Caco-2 (cell line): ENCODE data around the gene CNTN2. TPM values are rescaled to one million over a fixed set of nuclear protein-coding genes. Genes with fewer than 3 reads are reported as not detected.

ENCODE experiments used
- BruUV-seq: library from RNA; stranded (reverse); fragments of 400-500 nt; replicated peaks from 2 replicates; lab custom pipeline; 2021; lab: Mats Ljungman, UMichigan
- CTCF ChIA-PET: fragments of 300-600 bp; sonication (Branson Sonifier 250); formaldehyde crosslinking; loops from one replicate; lab custom pipeline; 2022; ENCODE audit warnings: antibody characterized with exemption; lab: Charles Lee
- POLR2A ChIA-PET: fragments of 300-600 bp; sonication (Branson Sonifier 250); formaldehyde crosslinking; loops from one replicate; lab custom pipeline; 2022; ENCODE audit warnings: antibody characterized with exemption; lab: Charles Lee
- DNase-seq, 2 experiments: peaks; one replicate each; pipeline versions ENCODE4 v3.0.0 to v3.0.0-alpha.2; 2020 to 2022
- H3K27me3 ChIP-seq: replicated peaks from 2 replicates; pipeline ENCODE4 v1.6.0; 2011; ENCODE audit warnings: low read length; ENCODE audit not compliant: control insufficient read depth, insufficient read depth
- H3K36me3 ChIP-seq: 2 replicates; pipeline ENCODE4 v1.5.1; 2011; ENCODE audit warnings: low read length; ENCODE audit not compliant: control insufficient read depth, insufficient read depth
- H3K4me1 ChIP-seq: fragments of 250-450 bp; sonication (Bioruptor Pico); 2 replicates; pipeline ENCODE4 v1.5.1; 2020; ENCODE audit warnings: mild to moderate bottlenecking
- H3K4me3 ChIP-seq: 2 replicates; pipeline ENCODE4 v1.5.1; 2011; ENCODE audit warnings: low read depth, mild to moderate bottlenecking, control low read depth, low read length
- H3K9me3 ChIP-seq: fragments of 250-450 bp; sonication (Bioruptor Pico); 2 replicates; pipeline ENCODE4 v1.5.1; 2020; ENCODE audit warnings: mild to moderate bottlenecking, moderate library complexity
- H3K27ac Mint-ChIP-seq: one replicate; pipeline ENCODE4 v1.8.0; 2022; ENCODE audit warnings: mixed read lengths; ENCODE audit not compliant: unreplicated experiment
- H3K27me3 Mint-ChIP-seq: one replicate; pipeline ENCODE4 v1.8.0; 2022; ENCODE audit warnings: mixed read lengths; ENCODE audit not compliant: insufficient read depth, unreplicated experiment
- H3K36me3 Mint-ChIP-seq: one replicate; pipeline ENCODE4 v1.8.0; 2022; ENCODE audit warnings: mild to moderate bottlenecking, mixed read lengths; ENCODE audit not compliant: insufficient read depth, unreplicated experiment
- H3K4me1 Mint-ChIP-seq: one replicate; pipeline ENCODE4 v1.8.0; 2022; ENCODE audit warnings: low read depth, mixed read lengths; ENCODE audit not compliant: unreplicated experiment
- H3K4me3 Mint-ChIP-seq: one replicate; pipeline ENCODE4 v1.8.0; 2022; ENCODE audit warnings: mild to moderate bottlenecking, moderate library complexity, mixed read lengths; ENCODE audit not compliant: unreplicated experiment
- H3K9me3 Mint-ChIP-seq: one replicate; pipeline ENCODE4 v1.8.0; 2022; ENCODE audit warnings: mixed read lengths; ENCODE audit not compliant: unreplicated experiment
- intact Hi-C: fragments of 100-400 bp; cut with micrococcal nuclease; formaldehyde crosslinking; loops from one replicate; pipeline ENCODE4 v1.10.0; 2022; ENCODE audit not compliant: unreplicated experiment
- total RNA-seq: library from RNA; stranded (reverse); gene quantifications from 2 replicates; pipeline ENCODE4 v1.2.3, GENCODE V29; 2022
- TF ChIP-seq, protein P1 (sequence below), 2 experiments: fragments of 200-600 bp in 1 of 2; IDR thresholded peaks; 1 replicate in 1 of 2; 2 replicates in 1 of 2; pipeline versions ENCODE4 v1.5.1 to v1.8.0; 2011 to 2022; ENCODE audit warnings: antibody characterized with exemption in 1 of 2, control low read depth in 1 of 2, inconsistent platforms in 1 of 2, low read depth in 1 of 2, low read length in 1 of 2, mild to moderate bottlenecking in 1 of 2, moderate library complexity in 1 of 2; ENCODE audit not compliant: insufficient read depth in 1 of 2, severe bottlenecking in 1 of 2, unreplicated experiment in 1 of 2

CNTN2 gene
- total RNA-seq, 1 experiment from 2014 or later = not detected

DNA sequence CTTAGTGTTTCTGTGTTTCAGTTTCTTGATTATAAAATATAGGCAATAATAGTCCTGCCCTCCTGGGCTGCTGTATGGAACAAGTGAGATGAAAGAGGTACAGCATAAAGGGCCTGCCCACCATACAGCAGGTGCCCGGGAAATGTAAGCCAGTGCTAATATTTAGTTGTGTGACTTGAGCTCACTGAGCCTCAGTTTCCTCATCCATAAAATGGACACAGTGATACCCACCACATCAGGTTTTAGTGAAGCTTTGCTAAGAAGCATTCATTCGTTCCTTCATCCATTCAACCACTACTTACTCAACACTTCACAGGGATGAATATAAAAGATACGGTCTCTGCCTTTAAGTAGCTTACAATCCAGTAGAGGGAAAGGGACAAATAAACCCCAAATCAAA is 19.9 kb downstream of the CNTN2 start:
- no peaks in the 10 kb centered on the region for H3K36me3 Mint-ChIP-seq
- Histone ChIP-seq H3K9me3 (no peaks in the 10 kb centered on the region), H3K27me3 (no peaks in the 10 kb centered on the region), H3K4me3 (no peak overlapping the region), H3K36me3 (no peaks in the 10 kb centered on the region; the same call in 1 of the 2 replicates), H3K4me1 (peaks cover 6% of the 10 kb centered on the region; the same call in 1 of the 2 replicates)
- BruUV-seq = no TSS peak
- TF ChIP-seq, protein P1, sequence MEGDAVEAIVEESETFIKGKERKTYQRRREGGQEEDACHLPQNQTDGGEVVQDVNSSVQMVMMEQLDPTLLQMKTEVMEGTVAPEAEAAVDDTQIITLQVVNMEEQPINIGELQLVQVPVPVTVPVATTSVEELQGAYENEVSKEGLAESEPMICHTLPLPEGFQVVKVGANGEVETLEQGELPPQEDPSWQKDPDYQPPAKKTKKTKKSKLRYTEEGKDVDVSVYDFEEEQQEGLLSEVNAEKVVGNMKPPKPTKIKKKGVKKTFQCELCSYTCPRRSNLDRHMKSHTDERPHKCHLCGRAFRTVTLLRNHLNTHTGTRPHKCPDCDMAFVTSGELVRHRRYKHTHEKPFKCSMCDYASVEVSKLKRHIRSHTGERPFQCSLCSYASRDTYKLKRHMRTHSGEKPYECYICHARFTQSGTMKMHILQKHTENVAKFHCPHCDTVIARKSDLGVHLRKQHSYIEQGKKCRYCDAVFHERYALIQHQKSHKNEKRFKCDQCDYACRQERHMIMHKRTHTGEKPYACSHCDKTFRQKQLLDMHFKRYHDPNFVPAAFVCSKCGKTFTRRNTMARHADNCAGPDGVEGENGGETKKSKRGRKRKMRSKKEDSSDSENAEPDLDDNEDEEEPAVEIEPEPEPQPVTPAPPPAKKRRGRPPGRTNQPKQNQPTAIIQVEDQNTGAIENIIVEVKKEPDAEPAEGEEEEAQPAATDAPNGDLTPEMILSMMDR (IDR thresholded peaks at IDR 0.05; ENCODE audit: insufficient read depth in 1 of 2, low read depth in 1 of 2, low read length in 1 of 2, severe bottlenecking in 1 of 2, unreplicated experiment in 1 of 2) = no peak
- ChIA-PET CTCF (interaction anchor here (1.8 kb wide), 1 partner anchor 87 kb away, joined by 40 read pairs; no protein-coding TSS in a partner anchor), POLR2A (no interaction called here)
- intact Hi-C loops = no loop called here
- H3K27me3 Mint-ChIP-seq = peaks cover 2% of the 10 kb centered on the region
- no peaks in the 10 kb centered on the region for H3K4me1 Mint-ChIP-seq
- H3K27ac Mint-ChIP-seq = no peak overlapping the region
- H3K9me3 Mint-ChIP-seq = no peaks in the 10 kb centered on the region
- no peak for DNase-seq
- H3K4me3 Mint-ChIP-seq = no peak overlapping the region

DNA sequence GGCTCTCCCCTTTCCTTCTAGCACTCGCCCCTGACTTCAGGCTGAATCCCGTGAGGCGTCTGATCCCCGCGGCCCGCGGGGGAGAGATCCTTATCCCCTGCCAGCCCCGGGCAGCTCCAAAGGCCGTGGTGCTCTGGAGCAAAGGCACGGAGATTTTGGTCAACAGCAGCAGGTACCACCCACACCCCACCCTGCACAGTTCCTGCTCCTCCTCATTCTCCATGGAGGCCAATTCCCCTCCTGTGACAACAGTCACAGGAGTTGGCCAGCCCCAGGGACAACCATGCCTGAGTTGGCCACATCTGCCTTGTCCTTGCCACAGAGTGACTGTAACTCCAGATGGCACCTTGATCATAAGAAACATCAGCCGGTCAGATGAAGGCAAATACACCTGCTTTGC is 21.3 kb downstream of the CNTN2 start:
- H3K27me3 Mint-ChIP-seq = peaks cover 2% of the 10 kb centered on the region
- POLR2A ChIA-PET = no interaction called here

DNA sequence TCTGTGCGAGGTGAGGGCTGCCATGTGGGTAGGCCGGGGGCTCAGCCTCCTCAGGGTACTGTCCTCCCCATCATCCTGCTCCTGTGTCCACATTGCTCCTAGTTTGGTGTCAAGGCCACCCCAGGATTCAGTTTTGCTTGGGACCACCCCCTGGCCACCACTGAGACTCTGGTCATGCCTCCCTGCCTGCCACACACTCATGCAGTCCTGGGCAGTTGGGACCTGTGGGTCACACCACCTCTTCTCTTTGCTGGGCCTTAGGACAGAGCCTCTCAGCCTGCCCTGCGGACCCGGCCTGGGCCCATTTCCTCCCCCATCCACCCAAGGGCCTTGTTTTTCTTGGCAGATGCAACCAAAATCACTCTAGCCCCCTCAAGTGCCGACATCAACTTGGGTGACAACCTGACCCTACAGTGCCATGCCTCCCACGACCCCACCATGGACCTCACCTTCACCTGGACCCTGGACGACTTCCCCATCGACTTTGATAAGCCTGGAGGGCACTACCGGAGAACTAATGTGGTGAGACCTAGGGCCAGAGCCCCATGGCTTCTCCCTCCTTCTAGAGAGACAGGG is 21.8 kb downstream of the CNTN2 start:
- Mint-ChIP-seq H3K27me3 (peaks cover 2% of the 10 kb centered on the region), H3K27ac (no peak overlapping the region), H3K36me3 (no peaks in the 10 kb centered on the region), H3K9me3 (no peaks in the 10 kb centered on the region), H3K4me3 (no peak overlapping the region), H3K4me1 (no peaks in the 10 kb centered on the region)
- TF ChIP-seq, protein P1 (IDR thresholded peaks at IDR 0.05; ENCODE audit: insufficient read depth in 1 of 2, low read depth in 1 of 2, low read length in 1 of 2, severe bottlenecking in 1 of 2, unreplicated experiment in 1 of 2) = no peak
- ChIA-PET CTCF (no interaction called here), POLR2A (no interaction called here)
- Histone ChIP-seq H3K9me3 (no peaks in the 10 kb centered on the region), H3K27me3 (no peaks in the 10 kb centered on the region), H3K4me3 (no peak overlapping the region), H3K4me1 (peaks cover 5% of the 10 kb centered on the region; the same call in 1 of the 2 replicates), H3K36me3 (no peaks in the 10 kb centered on the region)
- DNase-seq = no peak
- BruUV-seq = no TSS peak
- intact Hi-C loops = no loop called here

More for the DNA sequence above, 21.3 kb downstream of the CNTN2 start:
- TF ChIP-seq, protein P1 (IDR thresholded peaks at IDR 0.05; ENCODE audit: insufficient read depth in 1 of 2, low read depth in 1 of 2, low read length in 1 of 2, severe bottlenecking in 1 of 2, unreplicated experiment in 1 of 2) = no peak
- no peaks in the 10 kb centered on the region; the same call in 1 of the 2 replicates for H3K36me3 ChIP-seq
- no TSS peak for BruUV-seq
- CTCF ChIA-PET = interaction anchor here (0.6 to 0.9 kb wide), 2 partner anchors 75 to 257 kb away, joined by 3 to 4 read pairs; no protein-coding TSS in a partner anchor
- Mint-ChIP-seq H3K36me3 (no peaks in the 10 kb centered on the region), H3K4me3 (no peak overlapping the region), H3K9me3 (no peaks in the 10 kb centered on the region), H3K27ac (no peak overlapping the region), H3K4me1 (no peaks in the 10 kb centered on the region)
- intact Hi-C loops = no loop called here
- H3K4me3 ChIP-seq = no peak overlapping the region
- peaks cover 6% of the 10 kb centered on the region; the same call in 1 of the 2 replicates for H3K4me1 ChIP-seq
- H3K9me3 ChIP-seq = no peaks in the 10 kb centered on the region
- no peaks in the 10 kb centered on the region for H3K27me3 ChIP-seq
- no peak for DNase-seq
